Glutamatergic neuron (in vitro differentiated cells): ENCODE results near the gene PHETA1. TPM values are rescaled to one million over a fixed set of nuclear protein-coding genes. Genes with fewer than 3 reads are reported as not detected.

Source experiments
- DNase-seq: peaks from one replicate; pipeline ENCODE4 v3.0.0; 2022
- H3K27ac Mint-ChIP-seq: one replicate; pipeline ENCODE4 v1.8.0; 2020; ENCODE audit warnings: mild to moderate bottlenecking, mixed read lengths, inconsistent platforms; ENCODE audit not compliant: unreplicated experiment
- H3K27me3 Mint-ChIP-seq: one replicate; pipeline ENCODE4 v1.8.0; 2020; ENCODE audit warnings: mild to moderate bottlenecking, moderate library complexity, mixed read lengths, inconsistent platforms; ENCODE audit not compliant: unreplicated experiment
- H3K36me3 Mint-ChIP-seq: one replicate; pipeline ENCODE4 v1.8.0; 2020; ENCODE audit warnings: mild to moderate bottlenecking, mixed read lengths, inconsistent platforms; ENCODE audit not compliant: unreplicated experiment
- H3K4me1 Mint-ChIP-seq: one replicate; pipeline ENCODE4 v1.8.0; 2020; ENCODE audit warnings: mild to moderate bottlenecking, low read depth, mixed read lengths, inconsistent platforms; ENCODE audit not compliant: unreplicated experiment
- H3K4me3 Mint-ChIP-seq: one replicate; pipeline ENCODE4 v1.8.0; 2020; ENCODE audit warnings: mild to moderate bottlenecking, mixed read lengths, inconsistent platforms; ENCODE audit not compliant: unreplicated experiment
- H3K9me3 Mint-ChIP-seq: one replicate; pipeline ENCODE4 v1.8.0; 2020; ENCODE audit warnings: mild to moderate bottlenecking, moderate library complexity, mixed read lengths, inconsistent platforms; ENCODE audit not compliant: unreplicated experiment
- total RNA-seq: library from RNA; stranded (reverse); fragmentation: NEBNext Ultra II Directional; extraction: Animal tissue kit (Norgen Biotek cat#: 25700); gene quantifications from one replicate; pipeline ENCODE4 v1.2.1, GENCODE V29; 2021; ENCODE audit not compliant: unreplicated experiment
- TF ChIP-seq, protein P1 (sequence below): fragments of 200-600 bp; sonication (generic); IDR thresholded peaks from one replicate; pipeline ENCODE4 v1.5.0; 2021; ENCODE audit not compliant: partially characterized antibody, unreplicated experiment

The PHETA1 gene
- total RNA-seq, 1 donor from 2014 or later: 33.2 TPM

DNA sequence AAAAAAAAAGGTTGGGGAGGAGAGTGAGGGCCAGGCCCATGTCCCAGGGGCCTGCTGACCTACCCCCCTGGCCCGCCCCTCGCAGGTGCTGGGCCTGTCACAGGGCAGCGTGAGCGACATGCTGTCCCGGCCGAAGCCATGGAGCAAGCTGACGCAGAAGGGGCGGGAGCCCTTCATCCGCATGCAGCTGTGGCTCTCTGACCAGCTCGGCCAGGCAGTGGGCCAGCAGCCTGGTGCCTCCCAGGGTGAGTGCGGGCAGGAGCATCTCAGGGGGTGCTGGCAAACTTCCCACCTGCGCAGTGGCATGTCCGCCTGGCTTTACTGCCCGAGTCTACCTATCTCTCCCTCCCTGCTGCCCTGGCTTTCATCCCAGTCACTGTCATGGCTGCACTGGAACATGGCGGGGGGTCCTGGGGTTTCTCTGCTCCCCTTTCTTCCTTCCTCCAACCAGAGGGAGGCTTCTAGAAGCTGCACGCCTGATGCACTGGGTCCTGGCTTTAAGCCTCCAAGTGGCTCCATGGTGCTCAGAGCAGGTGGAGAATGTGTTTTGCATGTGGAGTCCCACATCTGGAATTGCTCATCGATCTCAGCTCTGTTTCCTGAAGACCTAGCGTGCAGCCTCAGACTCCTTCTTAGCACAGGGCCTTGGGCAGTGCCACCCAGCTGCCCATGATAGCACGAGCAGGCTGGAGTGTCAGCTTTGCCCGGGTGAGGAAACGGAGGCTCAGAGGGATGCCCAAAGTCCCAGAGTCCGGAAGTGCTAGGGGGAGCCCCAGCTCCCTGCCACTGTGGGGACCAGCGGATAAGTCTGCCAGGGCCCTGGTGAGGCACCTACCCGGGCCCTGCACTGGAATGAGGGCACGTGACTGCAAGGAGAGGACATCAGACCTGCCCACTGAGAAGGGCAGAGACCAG is 46.3 kb downstream of the PHETA1 start:
- Mint-ChIP-seq H3K4me1 (no peaks in the 10 kb centered on the region), H3K9me3 (peaks cover 2% of the 10 kb centered on the region), H3K4me3 (no peak overlapping the region), H3K27ac (no peak overlapping the region), H3K27me3 (peaks cover 1% of the 10 kb centered on the region), H3K36me3 (no peaks in the 10 kb centered on the region)
- DNase-seq: no peak
- TF ChIP-seq, protein P1, sequence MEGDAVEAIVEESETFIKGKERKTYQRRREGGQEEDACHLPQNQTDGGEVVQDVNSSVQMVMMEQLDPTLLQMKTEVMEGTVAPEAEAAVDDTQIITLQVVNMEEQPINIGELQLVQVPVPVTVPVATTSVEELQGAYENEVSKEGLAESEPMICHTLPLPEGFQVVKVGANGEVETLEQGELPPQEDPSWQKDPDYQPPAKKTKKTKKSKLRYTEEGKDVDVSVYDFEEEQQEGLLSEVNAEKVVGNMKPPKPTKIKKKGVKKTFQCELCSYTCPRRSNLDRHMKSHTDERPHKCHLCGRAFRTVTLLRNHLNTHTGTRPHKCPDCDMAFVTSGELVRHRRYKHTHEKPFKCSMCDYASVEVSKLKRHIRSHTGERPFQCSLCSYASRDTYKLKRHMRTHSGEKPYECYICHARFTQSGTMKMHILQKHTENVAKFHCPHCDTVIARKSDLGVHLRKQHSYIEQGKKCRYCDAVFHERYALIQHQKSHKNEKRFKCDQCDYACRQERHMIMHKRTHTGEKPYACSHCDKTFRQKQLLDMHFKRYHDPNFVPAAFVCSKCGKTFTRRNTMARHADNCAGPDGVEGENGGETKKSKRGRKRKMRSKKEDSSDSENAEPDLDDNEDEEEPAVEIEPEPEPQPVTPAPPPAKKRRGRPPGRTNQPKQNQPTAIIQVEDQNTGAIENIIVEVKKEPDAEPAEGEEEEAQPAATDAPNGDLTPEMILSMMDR: no peak

DNA sequence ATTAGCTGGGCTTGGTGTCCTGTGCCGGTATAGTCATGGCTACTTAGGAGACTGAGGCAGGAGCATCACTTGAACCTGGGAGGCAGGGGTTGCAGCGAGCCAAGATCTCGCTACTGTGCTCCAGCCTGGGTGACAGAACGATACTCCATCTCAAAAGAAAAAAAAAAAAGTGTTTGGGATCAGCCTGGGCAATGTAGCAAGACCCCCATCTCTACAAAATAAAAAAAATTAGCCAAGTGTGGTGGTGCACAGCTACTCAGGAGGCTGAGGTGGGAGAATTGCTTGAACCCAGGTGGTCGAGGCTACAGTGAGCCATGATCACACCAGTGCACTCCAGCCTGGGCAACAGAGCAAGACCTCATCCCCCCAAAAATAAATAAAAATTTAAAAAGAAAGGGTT is 47.6 kb downstream of the PHETA1 start:
- TF ChIP-seq, protein P1: no peak
- H3K27me3 Mint-ChIP-seq: peaks cover 1% of the 10 kb centered on the region
- no peak overlapping the region for H3K27ac Mint-ChIP-seq
- no peak for DNase-seq
- H3K36me3 Mint-ChIP-seq: no peaks in the 10 kb centered on the region
- H3K9me3 Mint-ChIP-seq: no peaks in the 10 kb centered on the region
- H3K4me1 Mint-ChIP-seq: no peaks in the 10 kb centered on the region
- H3K4me3 Mint-ChIP-seq: no peak overlapping the region

DNA sequence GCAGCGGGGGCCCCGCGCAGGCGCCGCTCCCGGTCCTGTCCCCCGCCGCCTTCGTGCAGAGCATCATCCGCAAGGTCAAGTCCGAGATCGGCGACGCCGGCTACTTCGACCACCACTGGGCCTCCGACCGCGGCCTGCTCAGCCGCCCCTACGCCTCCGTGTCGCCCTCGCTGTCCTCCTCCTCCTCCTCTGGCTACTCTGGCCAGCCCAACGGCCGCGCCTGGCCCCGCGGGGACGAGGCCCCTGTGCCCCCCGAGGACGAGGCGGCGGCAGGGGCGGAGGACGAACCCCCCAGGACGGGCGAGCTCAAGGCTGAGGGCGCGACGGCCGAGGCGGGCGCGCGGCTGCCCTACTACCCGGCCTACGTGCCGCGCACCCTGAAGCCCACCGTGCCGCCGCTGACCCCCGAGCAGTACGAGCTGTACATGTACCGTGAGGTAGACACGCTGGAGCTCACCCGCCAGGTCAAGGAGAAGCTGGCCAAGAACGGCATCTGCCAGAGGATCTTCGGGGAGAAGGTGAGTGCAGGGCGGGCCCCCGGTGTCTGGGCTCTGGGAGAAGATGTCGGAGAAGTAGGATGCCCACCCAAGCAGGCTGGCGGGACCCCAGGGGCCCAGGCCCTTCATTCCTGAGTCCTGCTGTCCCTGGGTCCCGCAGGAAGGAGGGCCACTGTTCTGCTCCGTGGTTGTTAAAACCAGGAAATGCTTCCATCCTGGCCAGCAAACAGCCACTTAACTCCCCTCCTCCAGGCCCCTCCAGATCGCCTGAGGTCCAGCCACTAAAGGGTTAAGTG is 48.4 kb downstream of the PHETA1 start:
- H3K4me3 Mint-ChIP-seq: no peak overlapping the region

DNA sequence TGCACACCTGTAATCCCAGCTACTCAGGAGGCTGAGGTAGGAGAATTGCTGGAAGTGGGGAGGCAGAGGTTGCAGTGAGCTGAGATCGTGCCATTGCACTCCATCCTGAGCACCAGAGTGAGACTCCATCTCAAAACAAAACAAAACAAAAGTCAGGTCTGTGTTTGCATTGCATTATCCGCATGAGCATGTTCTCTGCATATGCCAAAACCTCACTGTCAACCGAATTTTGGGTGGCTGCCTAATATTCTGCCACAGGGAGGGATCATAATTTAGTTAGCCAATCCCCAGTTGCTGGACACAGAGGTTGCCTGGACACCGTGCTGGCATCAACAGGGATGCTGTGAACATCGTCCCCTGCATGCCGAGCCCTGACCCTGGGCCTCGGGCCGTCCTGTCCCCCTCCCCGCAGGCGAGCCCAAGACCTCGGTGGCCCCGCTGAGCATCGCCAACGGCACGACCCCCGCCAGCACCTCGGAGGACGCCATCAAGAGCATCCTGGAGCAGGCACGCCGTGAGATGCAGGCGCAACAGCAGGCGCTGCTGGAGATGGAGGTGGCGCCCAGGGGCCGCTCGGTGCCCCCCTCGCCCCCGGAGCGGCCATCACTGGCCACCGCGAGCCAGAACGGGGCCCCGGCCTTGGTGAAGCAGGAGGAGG is 49.2 kb downstream of the PHETA1 start:
- Mint-ChIP-seq H3K9me3 (no peaks in the 10 kb centered on the region), H3K27me3 (peaks cover 3% of the 10 kb centered on the region), H3K27ac (no peak overlapping the region), H3K4me1 (no peaks in the 10 kb centered on the region), H3K36me3 (no peaks in the 10 kb centered on the region), H3K4me3 (no peak overlapping the region)
- TF ChIP-seq, protein P1: no peak
- no peak for DNase-seq

More for the DNA sequence above, 48.4 kb downstream of the PHETA1 start:
- Mint-ChIP-seq H3K27me3 (peaks cover 1% of the 10 kb centered on the region), H3K27ac (no peak overlapping the region), H3K9me3 (no peaks in the 10 kb centered on the region), H3K4me1 (no peaks in the 10 kb centered on the region), H3K36me3 (no peaks in the 10 kb centered on the region)
- DNase-seq: no peak
- TF ChIP-seq, protein P1: no peak
